Measurements from ENCODE around the gene CERK.
"Not testable (repeated sequence)": the region's sequence is repeated elsewhere in the genome, so short reads cannot be mapped to it uniquely, and the experiment has no call there.

Gene CERK

DNA sequence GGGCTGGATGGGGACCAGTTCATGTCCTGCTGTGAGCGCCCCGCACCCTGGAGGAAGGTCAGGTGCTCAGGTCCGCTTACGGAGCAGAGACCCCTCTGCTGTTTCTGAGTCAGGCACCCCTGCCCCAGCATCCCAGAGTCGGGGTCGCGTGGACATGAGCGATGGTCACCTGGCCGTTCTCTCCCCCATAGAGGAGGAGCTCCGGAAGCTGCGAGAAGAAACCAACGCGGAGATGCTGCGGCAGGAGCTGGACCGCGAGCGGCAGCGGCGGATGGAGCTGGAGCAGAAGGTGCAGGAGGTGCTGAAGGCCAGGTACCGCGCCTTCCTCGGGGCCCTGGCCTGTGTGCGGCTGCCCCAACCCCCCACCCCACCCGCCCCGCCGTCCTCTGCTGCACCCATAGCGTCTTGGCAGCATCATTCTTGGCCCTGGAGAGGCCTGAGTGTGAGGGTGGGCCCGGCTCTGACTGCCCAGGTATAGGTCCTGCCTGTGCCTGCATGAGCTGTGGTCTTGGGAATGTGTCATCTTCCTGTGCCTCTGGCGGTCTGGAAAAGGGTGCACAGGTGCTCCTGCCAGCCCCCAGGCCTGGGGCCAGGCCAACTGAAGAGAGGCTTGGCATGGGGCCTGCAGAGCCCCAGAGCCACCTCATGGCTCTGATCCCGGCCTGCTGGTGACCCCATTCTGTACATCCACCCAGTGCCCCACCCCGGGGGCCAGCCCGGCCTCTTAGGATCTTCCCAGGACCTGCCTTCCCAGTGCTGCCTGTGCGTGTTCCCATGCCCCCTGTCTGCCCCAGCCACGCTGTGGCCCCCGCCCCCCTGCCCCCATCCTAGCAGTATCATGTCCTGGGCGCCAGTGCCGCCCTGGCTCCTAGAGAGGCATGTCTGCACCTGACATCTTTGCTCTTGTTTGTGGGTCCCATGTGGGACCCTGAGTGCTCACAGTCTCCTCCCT, 79.8 kb downstream of the CERK start:
- DNase-seq = no peak

- no peak for DNase-seq
Measured at GRCh38 chr22:46657655-46657953, 80.4 kb downstream of the CERK start.

GRCh38 chr22:46656856-46657654, 81.0 kb downstream of the CERK start:
- DNase-seq = no peak

DNA sequence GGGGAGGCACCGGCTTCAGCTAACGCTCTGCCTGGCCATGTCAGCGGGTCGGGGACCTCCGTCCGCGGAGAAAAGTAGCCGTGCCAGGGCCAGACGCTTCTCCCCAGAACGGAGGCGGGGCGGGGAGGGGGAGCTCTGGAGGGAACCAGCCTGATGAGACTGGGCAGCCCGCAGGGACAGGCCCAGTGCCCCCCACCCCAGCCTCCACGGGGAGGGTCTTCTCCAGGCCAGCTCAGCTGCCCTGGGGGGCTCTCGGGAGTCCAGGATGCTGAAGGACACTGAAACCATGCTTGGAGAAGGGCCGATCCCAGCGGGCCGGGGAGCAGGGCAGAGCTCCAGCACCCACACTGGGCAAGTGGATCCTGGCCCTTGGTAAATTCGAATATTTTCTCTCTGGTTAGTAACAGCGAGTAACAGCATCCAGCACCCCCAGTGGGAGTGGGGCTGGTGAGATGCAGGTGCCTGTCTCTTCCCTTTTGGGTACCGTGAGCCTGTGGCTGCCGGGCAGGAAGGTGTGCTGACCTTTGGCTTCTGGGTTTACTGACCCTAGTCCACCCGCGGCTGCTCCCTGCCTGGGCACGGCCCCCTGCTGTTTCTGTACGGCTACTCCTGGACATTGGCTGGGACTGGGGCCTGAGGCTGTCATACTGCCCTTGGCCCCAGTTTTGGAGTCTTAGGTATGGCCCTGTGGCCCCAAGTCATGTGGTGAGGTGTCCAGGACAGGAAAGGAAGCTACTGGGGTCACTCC, 82.0 kb downstream of the CERK start:
- DNase-seq = no peak

DNA sequence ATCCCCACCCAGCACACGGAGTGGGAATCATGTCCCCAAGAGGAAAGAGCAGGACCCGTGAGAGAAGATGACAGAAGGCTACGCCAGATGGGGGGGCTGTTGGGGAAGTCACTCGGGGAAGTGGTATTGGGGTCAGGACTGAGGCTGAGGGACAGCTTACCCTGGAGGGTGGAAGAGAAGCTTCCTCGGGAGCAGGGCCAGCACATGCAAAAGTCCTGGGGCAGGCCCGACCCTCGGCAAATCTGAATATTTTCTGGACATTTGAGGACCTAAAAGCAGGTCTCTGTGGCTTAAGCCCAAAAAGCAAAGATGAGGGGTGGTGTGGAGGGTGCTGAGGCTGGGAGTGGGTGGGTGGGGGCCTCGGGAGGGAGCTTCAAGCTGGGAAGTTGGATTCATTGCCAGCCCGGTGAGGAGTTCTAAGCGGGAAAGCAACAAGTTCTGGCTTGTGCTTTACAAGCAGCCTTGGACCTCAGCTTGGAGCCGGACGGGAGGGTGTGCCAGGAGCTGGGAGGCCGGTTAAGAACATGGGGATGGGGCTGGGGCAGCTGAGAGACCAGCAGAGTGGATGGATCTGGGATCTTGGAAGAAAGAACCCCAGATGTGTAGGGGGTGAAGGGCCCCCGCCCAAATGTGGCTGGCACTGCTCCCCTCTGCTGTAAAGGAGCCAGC, 83.0 kb downstream of the CERK start:
- DNase-seq = no peak

GRCh38 chr22:46654426-46654825, 83.6 kb downstream of the CERK start:
- no peak for DNase-seq

DNA sequence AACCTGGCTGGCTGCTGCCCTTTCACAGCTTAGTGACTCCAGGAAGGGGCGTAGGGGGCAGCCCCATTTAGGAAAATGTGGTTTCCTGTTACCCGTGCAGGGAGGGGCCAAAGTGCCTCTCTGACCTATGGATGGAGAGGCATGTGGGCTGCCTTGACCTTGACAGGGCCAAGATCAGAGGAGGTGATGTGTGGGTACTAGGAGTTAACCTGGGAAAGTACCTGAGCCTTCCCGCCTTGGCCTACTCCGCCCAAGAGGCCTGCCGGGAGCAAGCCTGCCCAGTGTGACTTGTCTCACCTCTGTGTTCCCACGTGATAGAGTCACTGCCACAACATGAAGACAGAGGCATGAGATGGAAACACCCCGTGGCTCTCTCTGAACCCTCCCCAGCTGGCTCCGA, 84.5 kb downstream of the CERK start:
- no peak for DNase-seq

GRCh38 chr22:46652847-46653331, 85.2 kb downstream of the CERK start:
- no peak for DNase-seq

GRCh38 chr22:46652081-46652846, 85.8 kb downstream of the CERK start:
- no peak for DNase-seq

DNA sequence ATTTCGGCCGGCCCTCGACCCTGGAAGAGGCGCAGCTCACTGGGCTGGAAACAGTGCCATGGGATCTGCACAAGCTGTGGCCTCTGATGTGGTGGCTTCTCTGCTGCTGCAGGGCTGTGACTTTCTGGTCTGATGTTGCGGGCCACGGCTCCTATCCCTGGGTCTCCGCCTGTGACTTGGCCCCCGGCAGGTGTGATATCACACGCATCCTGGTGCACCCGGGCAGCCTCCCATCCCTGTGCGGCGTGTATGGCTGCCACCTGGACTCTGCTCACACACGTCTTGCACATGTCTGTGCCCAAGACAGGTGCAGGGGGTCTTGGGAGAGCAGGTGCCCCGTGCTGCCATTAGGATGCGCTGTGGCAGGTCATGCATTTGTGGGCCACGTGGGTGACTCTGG, 86.7 kb downstream of the CERK start:
- no peak for DNase-seq

- DNase-seq = no peak
Measured at GRCh38 chr22:46650078-46650810, 87.8 kb downstream of the CERK start.

- DNase-seq = peak; percentile 10
Measured at GRCh38 chr22:46649141-46650077, 88.6 kb downstream of the CERK start.

GRCh38 chr22:46648225-46648820, 89.7 kb downstream of the CERK start:
- DNase-seq = not testable (repeated sequence)

GRCh38 chr22:46646531-46647215, 91.4 kb downstream of the CERK start:
- DNase-seq = no peak

GRCh38 chr22:46642840-46643480, 95.1 kb downstream of the CERK start:
- not testable (repeated sequence) for DNase-seq

GRCh38 chr22:46641811-46642266, 96.2 kb downstream of the CERK start:
- DNase-seq = no peak

GRCh38 chr22:46640293-46641055, 97.6 kb downstream of the CERK start:
- DNase-seq = no peak

All from NCI-H748 treated with DMSO at 0.1 percent for 48 hours (cell line).